Mammary epithelial cell (primary cell): ENCODE data around the gene MAP7D3.

Experiments used
- EZH2 ChIP-seq: IDR thresholded peaks from 2 replicates; pipeline ENCODE4 v1.6.1; 2012; ENCODE audit warnings: low read length, inconsistent platforms, borderline replicate concordance
- TF ChIP-seq, protein P1 (sequence below), 2 donors: IDR thresholded peaks in 1 of 2; conservative IDR thresholded peaks in 1 of 2; 2 replicates each; pipeline ENCODE4 v1.5.1; 2011 to 2012; ENCODE audit warnings: inconsistent platforms in 2 of 2, low read length in 2 of 2, mild to moderate bottlenecking in 2 of 2, control low read depth in 1 of 2, low read depth in 1 of 2; ENCODE audit not compliant: insufficient read depth in 1 of 2; ENCODE audit errors: extremely low read depth in 1 of 2

GRCh38 chrX:136221851-136222513, 29.2 kb downstream of the MAP7D3 start:
- TF ChIP-seq, protein P1, sequence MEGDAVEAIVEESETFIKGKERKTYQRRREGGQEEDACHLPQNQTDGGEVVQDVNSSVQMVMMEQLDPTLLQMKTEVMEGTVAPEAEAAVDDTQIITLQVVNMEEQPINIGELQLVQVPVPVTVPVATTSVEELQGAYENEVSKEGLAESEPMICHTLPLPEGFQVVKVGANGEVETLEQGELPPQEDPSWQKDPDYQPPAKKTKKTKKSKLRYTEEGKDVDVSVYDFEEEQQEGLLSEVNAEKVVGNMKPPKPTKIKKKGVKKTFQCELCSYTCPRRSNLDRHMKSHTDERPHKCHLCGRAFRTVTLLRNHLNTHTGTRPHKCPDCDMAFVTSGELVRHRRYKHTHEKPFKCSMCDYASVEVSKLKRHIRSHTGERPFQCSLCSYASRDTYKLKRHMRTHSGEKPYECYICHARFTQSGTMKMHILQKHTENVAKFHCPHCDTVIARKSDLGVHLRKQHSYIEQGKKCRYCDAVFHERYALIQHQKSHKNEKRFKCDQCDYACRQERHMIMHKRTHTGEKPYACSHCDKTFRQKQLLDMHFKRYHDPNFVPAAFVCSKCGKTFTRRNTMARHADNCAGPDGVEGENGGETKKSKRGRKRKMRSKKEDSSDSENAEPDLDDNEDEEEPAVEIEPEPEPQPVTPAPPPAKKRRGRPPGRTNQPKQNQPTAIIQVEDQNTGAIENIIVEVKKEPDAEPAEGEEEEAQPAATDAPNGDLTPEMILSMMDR (conservative IDR thresholded peaks at IDR 0.05 in 1 of 2, IDR thresholded peaks at IDR 0.05 in 1 of 2; ENCODE audit: extremely low read depth in 1 of 2, insufficient read depth in 1 of 2, low read depth in 1 of 2, low read length in 2 of 2): no peak
- TF ChIP-seq EZH2: no peak
